ENCODE data around the gene SERPINF2. TPM values are rescaled to one million over a fixed set of nuclear protein-coding genes. Genes with fewer than 3 reads are reported as not detected.
A peak's percentile ranks its signal among the peaks of the same experiment; 100 is the strongest.

SERPINF2 gene
- total RNA-seq, 1 experiment from 2014 or later, result 59.9 TPM

DNA sequence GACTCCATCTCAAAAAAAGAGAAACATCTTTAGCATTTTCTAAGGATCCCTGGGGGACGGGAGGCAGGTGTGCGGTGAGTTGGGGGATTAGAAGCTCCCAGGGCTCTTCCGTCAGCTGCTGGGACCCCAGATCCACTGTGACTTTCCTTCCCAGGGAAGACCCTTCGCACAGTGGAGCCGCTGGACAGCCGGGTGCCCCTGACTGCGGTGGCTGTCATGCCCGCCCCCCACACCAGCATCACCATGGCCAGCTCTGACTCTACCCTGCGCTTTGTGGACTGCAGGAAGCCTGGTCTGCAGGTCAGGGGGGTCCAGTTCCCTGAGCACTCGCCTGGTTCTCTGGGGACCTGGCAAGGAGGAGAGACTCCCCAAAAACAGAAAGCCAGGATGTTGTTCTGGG lies 7.3 kb upstream of the SERPINF2 start:
- Histone ChIP-seq H3K9me3 (no peaks in the 10 kb centered on the region), H3K36me3 (ENCODE audit: control insufficient read depth, insufficient read depth, low read length) (peaks cover 2% of the 10 kb centered on the region; the same call in 1 of the 2 replicates), H3K4me1 (peaks cover 23% of the 10 kb centered on the region), H3K4me3 (ENCODE audit: low read depth, low read length) (no peak overlapping the region), H3K27me3 (replicated peaks; ENCODE audit: control insufficient read depth, insufficient read depth, low read length) (no peaks in the 10 kb centered on the region)
- Mint-ChIP-seq H3K36me3 (ENCODE audit: insufficient read depth, unreplicated experiment) (peaks cover 24% of the 10 kb centered on the region), H3K27me3 (ENCODE audit: insufficient read depth, unreplicated experiment) (no peaks in the 10 kb centered on the region), H3K4me3 (ENCODE audit: unreplicated experiment) (no peak overlapping the region), H3K27ac (ENCODE audit: unreplicated experiment) (peak overlapping the region; percentile 75), H3K4me1 (ENCODE audit: low read depth, unreplicated experiment) (peaks cover 14% of the 10 kb centered on the region), H3K9me3 (ENCODE audit: unreplicated experiment) (no peaks in the 10 kb centered on the region)
- TF ChIP-seq, protein P1, sequence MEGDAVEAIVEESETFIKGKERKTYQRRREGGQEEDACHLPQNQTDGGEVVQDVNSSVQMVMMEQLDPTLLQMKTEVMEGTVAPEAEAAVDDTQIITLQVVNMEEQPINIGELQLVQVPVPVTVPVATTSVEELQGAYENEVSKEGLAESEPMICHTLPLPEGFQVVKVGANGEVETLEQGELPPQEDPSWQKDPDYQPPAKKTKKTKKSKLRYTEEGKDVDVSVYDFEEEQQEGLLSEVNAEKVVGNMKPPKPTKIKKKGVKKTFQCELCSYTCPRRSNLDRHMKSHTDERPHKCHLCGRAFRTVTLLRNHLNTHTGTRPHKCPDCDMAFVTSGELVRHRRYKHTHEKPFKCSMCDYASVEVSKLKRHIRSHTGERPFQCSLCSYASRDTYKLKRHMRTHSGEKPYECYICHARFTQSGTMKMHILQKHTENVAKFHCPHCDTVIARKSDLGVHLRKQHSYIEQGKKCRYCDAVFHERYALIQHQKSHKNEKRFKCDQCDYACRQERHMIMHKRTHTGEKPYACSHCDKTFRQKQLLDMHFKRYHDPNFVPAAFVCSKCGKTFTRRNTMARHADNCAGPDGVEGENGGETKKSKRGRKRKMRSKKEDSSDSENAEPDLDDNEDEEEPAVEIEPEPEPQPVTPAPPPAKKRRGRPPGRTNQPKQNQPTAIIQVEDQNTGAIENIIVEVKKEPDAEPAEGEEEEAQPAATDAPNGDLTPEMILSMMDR (IDR thresholded peaks at IDR 0.05; ENCODE audit: insufficient read depth in 1 of 2, low read depth in 1 of 2, low read length in 1 of 2, severe bottlenecking in 1 of 2, unreplicated experiment in 1 of 2), result no peak
- no TSS peak for BruUV-seq (replicated peaks)
- POLR2A ChIA-PET, result interaction anchor here (2.3 kb wide), 1 partner anchor 19 kb away, joined by 21 read pairs; no protein-coding TSS in a partner anchor
- intact Hi-C loops (cut with micrococcal nuclease; ENCODE audit: unreplicated experiment), result no loop called here
- CTCF ChIA-PET, result no interaction called here
- DNase-seq, result no peak

DNA sequence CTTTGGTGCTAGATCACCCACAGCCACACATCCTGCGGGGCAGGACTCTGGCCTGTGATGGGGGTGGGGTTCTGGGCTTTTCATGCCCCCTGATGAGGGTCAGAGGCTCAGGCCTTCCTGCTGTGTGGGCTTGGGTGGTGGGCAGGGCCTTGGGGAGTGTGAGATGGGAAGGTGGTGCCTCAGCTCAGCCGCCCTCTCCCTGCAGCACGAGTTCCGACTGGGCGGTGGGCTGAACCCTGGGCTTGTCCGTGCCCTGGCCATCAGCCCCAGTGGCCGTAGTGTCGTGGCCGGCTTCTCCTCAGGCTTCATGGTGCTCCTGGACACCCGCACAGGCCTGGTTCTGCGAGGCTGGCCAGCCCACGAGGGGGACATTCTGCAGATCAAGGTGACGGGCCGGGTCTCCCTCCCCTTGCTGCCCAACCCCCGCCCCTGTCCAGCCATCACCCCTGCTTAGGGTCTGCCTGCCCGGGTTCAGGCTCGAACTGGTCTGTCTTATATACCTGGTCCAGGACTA lies 6.8 kb upstream of the SERPINF2 start:
- H3K27me3 ChIP-seq (replicated peaks; ENCODE audit: control insufficient read depth, insufficient read depth, low read length), result no peaks in the 10 kb centered on the region
- no peak overlapping the region for H3K4me3 ChIP-seq (ENCODE audit: low read depth, low read length)
- no peaks in the 10 kb centered on the region for H3K9me3 Mint-ChIP-seq (ENCODE audit: unreplicated experiment)
- CTCF ChIA-PET, result interaction anchor here (0.9 to 2.2 kb wide), 7 partner anchors 15 to 87 kb away, joined by 3 to 17 read pairs (median 6); no protein-coding TSS in a partner anchor
- no TSS peak for BruUV-seq (replicated peaks)
- TF ChIP-seq, protein P1 (IDR thresholded peaks at IDR 0.05; ENCODE audit: insufficient read depth in 1 of 2, low read depth in 1 of 2, low read length in 1 of 2, severe bottlenecking in 1 of 2, unreplicated experiment in 1 of 2), result no peak
- H3K27ac Mint-ChIP-seq (ENCODE audit: unreplicated experiment), result peak overlapping the region; percentile 75
- intact Hi-C loops (cut with micrococcal nuclease; ENCODE audit: unreplicated experiment), result loop anchor here (1.0 kb wide), 1 partner anchor 34 kb away; no protein-coding TSS in a partner anchor
- peaks cover 2% of the 10 kb centered on the region; the same call in 1 of the 2 replicates for H3K36me3 ChIP-seq (ENCODE audit: control insufficient read depth, insufficient read depth, low read length)
- POLR2A ChIA-PET, result interaction anchor here (1.9 to 2.3 kb wide), 2 partner anchors 19 to 34 kb away, joined by 19 to 21 read pairs; no protein-coding TSS in a partner anchor
- H3K9me3 ChIP-seq, result no peaks in the 10 kb centered on the region
- no peak for DNase-seq
- peaks cover 14% of the 10 kb centered on the region for H3K4me1 Mint-ChIP-seq (ENCODE audit: low read depth, unreplicated experiment)
- peaks cover 23% of the 10 kb centered on the region for H3K4me1 ChIP-seq
- peaks cover 24% of the 10 kb centered on the region for H3K36me3 Mint-ChIP-seq (ENCODE audit: insufficient read depth, unreplicated experiment)
- no peak overlapping the region for H3K4me3 Mint-ChIP-seq (ENCODE audit: unreplicated experiment)
- H3K27me3 Mint-ChIP-seq (ENCODE audit: insufficient read depth, unreplicated experiment), result no peaks in the 10 kb centered on the region

DNA sequence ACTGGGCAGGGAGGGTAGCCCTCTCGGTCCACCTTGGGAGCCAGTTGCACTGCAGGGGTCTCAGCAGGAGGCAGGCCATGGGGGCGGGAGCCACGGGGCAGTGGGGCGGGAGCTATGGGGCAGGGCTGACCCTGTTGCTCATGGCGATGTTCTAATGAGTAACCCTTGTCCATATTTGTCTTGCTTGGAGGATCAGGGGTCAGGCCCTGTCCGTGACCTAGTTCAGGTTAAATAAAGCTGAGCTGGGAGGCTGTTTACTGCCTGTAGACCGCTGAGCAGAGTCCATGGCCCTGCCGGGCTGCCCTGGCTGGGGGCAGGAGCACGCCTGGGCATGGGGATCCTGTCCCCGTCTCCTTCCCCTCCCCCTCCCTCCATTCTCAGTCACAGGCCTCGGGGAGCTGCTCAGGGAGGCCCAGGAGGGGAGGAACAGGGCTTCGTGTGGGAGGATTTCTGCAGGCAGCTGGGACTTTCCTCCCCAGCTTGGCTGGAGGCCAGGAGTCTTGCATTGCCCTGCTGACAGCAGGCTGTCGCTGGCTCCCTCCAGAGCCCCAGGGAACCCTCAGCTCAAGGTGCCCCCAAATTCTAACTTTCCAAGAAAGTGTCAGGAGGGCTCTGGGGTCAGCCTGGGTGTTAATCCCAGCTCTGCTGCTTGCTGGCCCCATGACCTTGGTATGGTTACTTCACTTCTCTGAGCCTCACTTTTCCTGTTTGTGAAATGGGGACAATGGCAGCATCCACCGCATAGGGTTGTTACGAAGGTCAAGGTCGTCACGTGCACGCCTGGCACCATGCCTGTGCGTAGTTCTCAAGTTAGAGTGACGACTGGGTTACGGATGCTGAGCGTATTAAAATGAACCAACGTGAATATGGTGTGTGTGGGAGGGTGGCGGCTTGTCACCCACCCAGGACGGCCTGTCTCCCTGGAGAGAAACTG lies 6.1 kb upstream of the SERPINF2 start:
- Histone ChIP-seq H3K36me3 (ENCODE audit: control insufficient read depth, insufficient read depth, low read length) (peaks cover 2% of the 10 kb centered on the region; the same call in 1 of the 2 replicates), H3K9me3 (no peaks in the 10 kb centered on the region), H3K27me3 (replicated peaks; ENCODE audit: control insufficient read depth, insufficient read depth, low read length) (no peaks in the 10 kb centered on the region), H3K4me1 (peaks cover 23% of the 10 kb centered on the region), H3K4me3 (ENCODE audit: low read depth, low read length) (no peak overlapping the region)
- no TSS peak for BruUV-seq (replicated peaks)
- H3K4me3 Mint-ChIP-seq (ENCODE audit: unreplicated experiment), result peak overlapping the region; percentile 24
- TF ChIP-seq, protein P1 (IDR thresholded peaks at IDR 0.05; ENCODE audit: insufficient read depth in 1 of 2, low read depth in 1 of 2, low read length in 1 of 2, severe bottlenecking in 1 of 2, unreplicated experiment in 1 of 2), result no peak
- CTCF ChIA-PET, result interaction anchor here (0.6 to 2.2 kb wide), 10 partner anchors 15 to 579 kb away, joined by 3 to 17 read pairs (median 5); no protein-coding TSS in a partner anchor
- H3K36me3 Mint-ChIP-seq (ENCODE audit: insufficient read depth, unreplicated experiment), result peaks cover 24% of the 10 kb centered on the region
- peak; percentile 82 to 88 for DNase-seq
- peak overlapping the region; percentile 75 for H3K27ac Mint-ChIP-seq (ENCODE audit: unreplicated experiment)
- POLR2A ChIA-PET, result interaction anchor here (0.6 to 2.3 kb wide), 9 partner anchors 14 to 347 kb away, joined by 3 to 21 read pairs (median 8); no protein-coding TSS in a partner anchor
- no peaks in the 10 kb centered on the region for H3K9me3 Mint-ChIP-seq (ENCODE audit: unreplicated experiment)
- intact Hi-C loops (cut with micrococcal nuclease; ENCODE audit: unreplicated experiment), result loop anchor here (1.0 kb wide), 1 partner anchor 34 kb away; no protein-coding TSS in a partner anchor
- peaks cover 18% of the 10 kb centered on the region for H3K4me1 Mint-ChIP-seq (ENCODE audit: low read depth, unreplicated experiment)
- H3K27me3 Mint-ChIP-seq (ENCODE audit: insufficient read depth, unreplicated experiment), result no peaks in the 10 kb centered on the region
